HG02610 (cell line): ENCODE results near the gene CRTC3.
A peak's percentile ranks its signal among the peaks of the same experiment; 100 is the strongest.

Experiments used
- ATAC-seq: cut with Tn5 transposase; IDR thresholded peaks from one replicate; pipeline ENCODE4 v1.9.1; 2021; ENCODE audit warnings: mild to moderate bottlenecking, moderate library complexity; ENCODE audit not compliant: unreplicated experiment

CRTC3 gene

DNA sequence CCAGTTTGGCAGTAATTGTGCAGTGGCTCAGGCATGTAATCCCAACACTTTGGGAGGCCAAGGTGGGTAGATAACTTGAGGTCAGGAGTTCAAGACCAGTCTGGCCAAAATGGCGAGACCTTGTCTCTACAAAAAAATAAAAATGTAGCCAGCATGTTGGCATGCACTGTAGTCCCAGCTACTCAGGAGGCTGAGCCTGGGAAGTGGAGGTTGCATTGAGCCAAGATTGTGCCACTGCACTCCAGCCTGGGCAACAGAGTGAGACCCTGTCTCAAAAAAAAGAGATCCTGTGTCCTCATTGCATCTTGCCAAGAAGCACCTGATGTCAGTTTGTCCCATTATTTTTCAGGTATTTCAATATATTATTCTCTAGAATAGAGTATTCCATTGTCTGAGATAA is 61.8 kb downstream of the CRTC3 start:
- no peak for ATAC-seq

DNA sequence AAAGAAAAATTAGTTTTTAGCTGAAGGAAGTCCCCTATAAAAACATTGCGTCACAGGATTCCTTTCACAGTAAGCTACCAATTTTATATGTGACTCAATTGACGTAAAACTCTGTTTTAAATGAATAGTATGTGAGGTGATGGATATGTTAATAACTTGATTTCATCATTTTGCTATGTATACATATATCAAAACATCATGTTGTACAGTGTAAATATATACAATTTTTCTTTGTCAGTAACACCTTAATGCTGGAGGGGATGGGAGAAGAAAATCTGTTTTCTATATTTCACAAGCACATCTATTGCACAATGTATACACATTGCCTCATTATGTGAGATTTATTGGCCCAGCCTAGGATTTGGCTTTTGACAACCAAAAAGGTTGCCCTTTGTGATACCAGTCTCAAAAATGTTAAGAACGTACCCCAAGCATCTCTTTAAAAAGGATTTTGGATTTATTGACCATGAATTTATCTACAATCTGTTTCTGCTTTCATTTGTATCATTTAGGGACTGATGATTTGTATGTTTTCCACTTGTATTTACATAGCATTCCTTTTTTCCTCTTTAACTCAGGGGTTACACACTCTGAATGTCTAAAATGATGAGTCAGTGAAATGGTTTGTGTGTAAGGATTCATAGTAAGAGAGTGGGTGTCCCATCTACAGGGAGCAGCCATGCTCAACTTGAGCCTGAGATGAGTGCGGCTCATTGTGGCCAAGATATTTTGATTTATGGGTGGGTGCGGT is 62.6 kb downstream of the CRTC3 start:
- no peak for ATAC-seq

DNA sequence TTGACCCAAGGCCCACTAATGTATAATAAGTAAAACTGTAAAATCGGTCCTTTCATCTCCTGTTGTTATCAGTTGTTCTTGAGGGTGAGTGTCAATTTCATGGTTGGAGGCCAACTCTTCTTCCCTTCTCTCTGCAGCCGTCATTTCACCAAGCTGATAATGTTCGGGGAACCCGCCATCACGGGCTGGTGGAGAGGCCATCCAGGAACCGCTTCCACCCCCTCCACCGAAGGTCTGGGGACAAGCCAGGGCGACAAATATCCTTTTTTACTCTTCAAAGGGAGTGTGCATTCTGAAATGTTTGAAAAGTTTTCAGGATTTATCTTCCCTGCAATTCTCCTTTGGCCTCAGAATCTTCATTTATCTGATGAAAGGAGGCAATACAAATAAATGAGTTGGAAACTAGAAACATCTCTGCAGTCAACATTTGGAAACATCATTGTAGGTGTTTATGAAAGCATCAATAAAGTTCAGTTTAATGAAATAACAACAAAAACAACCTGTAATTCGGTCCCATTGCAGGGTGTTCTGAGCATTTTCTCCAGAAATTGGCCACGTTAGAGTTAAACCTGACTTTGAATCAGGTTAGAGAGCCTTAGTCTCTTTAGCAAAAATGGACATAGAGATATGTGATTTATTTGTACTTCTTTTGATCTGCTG is 63.9 kb downstream of the CRTC3 start:
- no peak for ATAC-seq

DNA sequence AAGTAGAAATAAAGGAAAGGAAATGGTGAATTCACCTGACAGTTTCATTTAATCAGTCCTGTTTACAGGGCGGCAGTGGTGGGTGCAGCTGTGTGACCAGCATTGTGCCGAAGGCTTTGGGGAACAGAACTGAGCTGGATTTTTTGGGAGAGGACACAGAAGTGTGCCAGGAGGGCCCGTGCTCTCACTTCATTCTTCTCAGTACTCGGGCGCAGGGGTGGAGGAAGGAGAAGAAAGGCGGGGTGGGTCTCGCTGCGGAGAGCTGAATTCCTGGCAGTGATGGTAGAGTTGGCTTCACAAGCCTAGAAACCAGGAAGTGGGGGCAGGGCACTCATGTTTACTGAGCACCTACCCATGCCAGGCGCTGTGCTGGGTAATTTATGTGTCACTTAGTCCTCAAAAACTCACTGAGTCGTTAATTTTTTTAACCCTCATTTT is 64.6 kb downstream of the CRTC3 start:
- ATAC-seq, result no peak

DNA sequence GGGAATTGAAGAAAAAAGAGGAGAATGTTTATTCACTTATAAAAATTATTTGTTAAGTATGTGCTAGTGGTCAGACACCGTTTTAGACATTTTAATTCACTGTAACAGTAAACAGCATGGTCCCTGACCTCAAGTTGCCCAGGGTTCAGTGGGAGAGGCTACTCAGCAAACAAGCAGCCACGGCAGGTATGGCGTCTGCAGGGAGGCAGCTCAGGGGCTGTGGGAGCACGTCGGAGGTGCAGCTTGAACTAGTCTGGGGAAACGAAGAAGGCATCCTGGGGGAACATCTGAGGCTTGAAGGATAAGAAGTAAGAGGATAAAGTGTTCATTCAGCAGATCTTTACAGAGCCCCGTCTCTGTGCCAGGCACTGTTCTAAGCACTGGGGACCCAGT is 66.0 kb downstream of the CRTC3 start:
- peak; percentile 10 for ATAC-seq

DNA sequence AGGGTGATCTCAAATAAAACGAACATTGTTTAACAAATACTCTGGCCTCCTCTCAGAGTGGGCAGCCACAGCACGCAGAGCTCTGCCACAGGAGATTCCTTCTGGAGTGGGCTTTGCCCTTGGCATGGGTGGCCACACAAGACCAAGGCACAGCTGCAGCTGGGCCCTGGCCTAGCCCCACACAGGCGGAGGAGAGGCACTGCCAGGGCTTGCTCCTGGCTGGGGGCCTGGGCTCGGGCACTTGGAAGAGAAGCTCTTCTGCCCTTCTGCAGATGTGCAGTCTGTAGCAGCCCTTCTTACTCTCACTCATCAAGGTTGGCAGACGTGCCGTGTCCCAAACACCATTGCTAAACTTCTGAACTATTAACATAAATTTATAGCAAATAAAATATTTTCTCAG is 67.2 kb downstream of the CRTC3 start:
- no peak for ATAC-seq

DNA sequence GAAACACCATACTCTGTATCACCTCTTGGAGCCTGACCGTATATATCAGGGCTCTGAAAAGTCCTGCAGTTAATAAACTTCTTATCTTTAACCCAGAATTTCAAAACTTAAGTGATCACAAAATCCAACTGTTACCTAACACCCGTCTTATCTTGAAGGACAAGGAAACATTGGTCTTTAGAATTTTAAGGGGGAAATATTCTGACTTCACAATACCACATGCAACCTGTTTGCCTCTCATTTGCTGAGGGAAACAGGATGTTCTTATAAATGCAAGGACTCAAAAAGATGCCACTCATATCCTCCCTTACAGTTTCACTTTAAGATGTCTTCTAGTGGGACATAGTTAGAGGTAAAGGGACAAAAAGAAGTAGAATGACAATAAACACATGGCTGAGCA is 67.9 kb downstream of the CRTC3 start:
- peak; percentile 42 for ATAC-seq

DNA sequence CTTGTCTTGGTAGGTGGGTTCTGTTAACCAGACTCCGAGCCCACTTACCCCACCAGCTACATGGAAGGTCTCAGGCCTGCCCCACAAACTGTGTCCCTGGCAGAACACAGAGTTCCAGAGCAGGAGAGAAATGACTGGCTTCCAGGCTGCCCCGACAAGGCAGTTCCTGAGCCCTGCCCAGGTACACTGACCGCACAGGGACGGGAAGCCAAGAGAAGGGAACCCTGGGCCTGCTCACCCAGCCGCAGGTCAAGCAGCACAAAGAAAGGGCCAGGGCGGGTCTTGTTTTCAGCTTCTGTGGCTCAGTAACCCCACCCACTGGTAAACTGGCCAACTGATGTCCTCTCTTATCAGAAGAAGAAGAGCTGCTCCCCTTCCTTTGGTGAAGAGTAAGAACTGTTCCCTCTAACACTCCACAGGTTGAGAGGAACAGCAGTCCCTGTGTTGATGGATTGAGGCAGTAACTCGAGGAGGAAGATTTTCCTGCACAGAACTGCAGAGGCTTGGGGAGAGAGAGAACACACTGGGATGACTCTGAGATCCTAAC is 68.4 kb downstream of the CRTC3 start:
- ATAC-seq, result peak; percentile 32

DNA sequence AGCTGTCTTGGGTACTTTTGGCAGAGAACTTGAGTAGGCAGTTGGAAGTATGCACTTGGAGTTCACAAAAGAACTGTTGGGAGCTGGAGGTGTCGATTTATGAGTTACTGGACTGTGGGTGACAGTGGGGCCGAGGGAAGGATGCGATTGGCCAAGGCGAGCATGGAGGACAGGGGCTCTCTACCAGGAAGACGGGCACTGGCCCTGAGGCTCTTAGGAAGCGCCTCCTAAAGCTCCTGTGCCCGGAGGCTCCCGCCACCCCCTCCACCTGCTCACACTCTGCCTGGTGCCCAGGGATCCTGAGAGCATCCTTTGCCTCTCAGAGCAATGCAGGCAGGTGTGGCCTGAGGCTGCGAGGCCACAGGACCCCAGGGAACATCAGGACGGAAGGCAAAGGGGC is 69.0 kb downstream of the CRTC3 start:
- ATAC-seq, result no peak

DNA sequence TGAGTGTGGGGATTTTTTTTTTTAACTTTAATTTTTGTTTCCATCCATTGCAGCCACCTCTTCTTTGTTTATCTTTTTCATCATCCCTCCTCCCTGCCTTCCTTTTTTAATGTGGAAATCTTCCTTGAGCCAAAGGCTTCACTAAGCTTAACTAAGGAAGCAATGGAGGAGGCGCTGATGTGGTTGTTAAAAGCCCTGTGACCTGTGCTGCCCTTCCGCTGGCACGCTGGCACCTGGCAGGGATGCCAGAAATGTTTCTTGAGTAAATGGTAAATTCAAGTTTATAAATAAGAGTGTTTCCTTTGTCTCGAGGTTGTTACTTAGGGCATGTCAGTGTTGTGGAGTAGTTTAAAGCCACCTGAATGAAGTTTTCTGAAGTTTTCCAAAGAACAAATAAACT is 69.4 kb downstream of the CRTC3 start:
- no peak for ATAC-seq

DNA sequence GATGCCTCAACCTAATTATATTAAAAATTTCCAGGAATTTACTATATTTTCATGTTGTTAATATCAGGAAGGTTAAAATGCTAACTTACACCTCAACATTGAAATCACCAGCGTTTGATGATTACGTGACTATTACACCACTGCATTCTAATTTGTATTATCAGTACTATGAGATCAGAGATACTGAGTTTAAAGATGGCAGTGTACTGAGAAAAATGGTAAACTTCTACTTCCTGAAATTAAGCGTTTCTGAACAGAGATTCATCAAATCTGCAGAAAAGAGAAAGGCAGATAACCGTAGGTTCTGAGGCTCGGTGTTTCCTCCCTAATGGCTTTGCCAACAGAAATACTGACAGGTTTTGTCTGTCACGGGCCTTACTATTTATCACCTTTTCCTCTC is 69.9 kb downstream of the CRTC3 start:
- no peak for ATAC-seq

DNA sequence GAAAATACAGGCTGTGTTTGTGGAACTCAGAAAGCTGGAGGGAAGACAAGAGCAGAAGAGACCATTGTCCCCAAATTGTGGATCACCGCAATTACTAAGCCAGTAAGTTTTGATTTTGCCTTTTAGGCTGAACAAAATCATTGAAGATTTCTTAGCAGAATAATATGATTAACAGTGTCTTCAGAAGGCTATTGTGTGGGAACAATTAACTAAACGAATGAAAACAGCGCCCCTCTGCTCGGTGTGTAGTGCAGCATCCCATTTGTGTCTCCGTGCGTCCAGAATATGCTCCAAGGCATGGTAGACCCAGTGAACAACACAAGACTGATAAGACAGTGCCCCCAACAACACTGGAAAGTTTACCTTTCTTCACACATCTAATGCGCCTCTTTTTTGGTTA is 71.2 kb downstream of the CRTC3 start:
- no peak for ATAC-seq

DNA sequence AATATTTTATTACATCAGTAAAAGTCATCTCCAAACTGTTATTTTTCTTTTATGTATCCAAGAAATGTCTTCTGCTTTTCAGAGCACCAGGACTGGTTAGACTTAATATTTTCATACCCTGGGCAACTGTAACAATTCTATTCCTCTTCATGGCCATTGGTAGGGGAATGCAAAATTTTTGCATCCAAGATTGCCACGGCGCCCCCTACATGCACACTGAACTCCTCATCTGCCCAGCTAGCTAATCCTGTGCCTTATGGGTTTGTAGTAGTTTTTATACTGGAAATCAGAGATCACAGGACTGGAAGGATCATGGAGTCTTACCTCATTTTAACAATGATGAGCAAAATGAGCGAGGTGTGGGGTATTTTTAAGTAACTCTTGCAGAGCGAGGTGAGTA is 74.2 kb downstream of the CRTC3 start:
- ATAC-seq, result no peak

DNA sequence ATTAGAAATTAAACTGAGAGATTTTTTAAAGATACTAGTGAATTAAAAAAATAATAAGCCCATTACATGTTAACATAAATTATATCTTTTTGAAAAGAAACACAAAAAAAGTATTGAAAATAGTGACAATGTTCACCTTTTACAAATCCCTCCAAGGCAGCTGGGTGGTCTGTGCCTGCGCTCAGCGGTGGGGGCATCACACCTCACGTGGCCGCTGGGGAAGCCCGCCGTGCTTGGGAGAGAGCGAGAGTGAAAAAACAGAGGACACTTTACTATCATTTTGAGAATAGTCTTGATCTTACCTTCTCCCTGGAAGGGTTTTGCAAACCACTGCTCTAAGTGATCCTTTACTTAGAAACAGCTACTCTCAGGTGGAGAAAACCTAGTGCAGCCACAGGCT is 76.9 kb downstream of the CRTC3 start:
- ATAC-seq, result no peak

DNA sequence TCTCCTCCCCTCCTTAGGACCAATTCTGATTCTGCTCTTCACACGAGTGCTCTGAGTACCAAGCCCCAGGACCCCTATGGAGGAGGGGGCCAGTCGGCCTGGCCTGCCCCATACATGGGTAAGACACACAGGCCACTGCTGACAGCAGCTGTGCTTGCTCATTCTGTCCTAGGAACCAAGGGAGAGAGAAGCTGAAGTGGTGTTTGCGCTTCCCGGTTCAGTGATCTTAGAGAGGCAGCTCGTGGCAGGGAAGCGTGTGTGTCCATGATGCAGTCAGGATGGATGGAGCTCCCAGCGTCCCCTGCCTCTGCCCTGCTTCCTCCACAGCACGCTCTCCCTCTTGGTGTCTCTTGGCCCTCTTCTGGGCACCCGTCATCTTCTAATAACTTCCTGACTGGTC is 77.6 kb downstream of the CRTC3 start:
- no peak for ATAC-seq

DNA sequence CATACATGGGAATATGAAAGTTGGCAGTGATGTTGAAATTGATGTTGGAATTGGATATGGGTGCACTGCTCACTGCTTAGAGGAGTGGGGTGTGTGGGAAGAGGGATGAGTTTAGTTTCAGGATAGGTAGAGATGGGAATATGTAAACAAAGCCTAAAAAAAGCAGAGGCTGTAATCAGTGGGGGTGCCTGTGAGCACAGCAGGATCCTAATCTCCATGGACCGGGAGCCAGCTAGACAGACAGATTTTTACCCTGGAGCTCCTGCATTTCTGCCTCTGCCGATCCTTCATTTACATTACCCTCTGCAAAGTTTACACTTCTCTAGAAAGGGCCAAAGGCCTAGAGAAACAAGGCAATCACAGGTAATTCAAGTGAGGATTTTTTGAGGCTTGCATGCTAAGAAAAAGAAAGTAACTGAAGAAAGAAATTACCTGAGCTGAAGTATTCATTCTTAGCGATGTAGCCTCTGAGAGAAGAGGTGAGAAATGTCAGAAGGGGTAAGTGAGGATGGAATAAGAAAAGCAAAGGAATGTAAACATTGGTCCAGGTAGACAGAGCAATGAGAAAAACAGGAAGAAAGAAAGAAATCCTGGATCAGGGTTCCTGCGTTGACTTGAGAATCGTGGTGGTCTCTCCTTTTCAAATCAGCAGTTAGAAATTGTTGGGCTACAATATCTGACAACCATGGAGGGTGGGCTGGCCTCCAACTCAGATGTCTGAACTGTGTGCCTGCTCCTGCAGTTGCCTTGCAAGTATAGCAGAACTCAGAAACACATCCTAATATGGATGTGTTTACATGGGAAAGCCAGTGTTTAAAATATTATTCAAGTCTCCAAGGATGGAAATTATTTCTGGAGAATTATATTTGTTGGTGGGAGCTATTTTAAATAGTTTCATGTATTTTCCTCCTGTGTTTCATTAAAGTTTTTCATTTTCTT is 79.8 kb downstream of the CRTC3 start:
- ATAC-seq, result no peak

DNA sequence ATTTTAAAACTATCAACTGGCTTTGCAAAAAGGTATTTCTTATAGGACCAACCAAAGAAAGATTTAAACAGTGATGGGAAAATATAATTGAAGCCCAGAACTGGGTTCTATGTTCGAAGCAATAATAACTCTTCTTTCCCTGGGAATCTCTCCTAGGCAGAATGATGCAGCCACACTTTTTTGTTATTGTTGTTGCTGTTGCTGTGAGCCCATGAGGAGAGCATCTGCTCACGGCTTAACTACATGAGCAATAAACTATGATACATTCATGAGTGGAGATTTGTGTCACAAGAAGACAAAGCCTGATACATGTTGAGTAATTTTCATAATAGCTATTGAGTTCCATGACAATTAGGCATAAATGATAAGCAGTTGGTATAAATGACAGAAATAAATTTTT is 80.5 kb downstream of the CRTC3 start:
- no peak for ATAC-seq

DNA sequence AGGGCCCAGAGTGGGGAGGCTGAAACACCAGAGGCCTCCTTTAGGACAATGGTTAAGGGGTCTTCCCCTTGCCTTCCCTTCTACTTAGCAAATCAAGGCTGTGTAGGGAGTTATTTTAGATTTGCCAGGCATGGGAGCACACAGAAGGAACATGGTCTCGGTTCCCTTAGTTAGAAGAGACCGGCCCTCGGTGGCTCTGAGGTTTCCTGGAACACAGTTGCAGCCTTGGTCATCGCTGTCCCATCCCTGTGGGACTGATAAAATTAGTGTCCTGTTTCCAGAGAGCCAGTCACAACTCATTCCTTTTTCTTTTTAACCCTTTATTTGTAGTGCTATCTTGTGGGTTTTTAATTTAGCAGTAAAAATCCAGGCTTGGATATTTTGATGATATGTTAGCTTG is 81.4 kb downstream of the CRTC3 start:
- ATAC-seq, result no peak

DNA sequence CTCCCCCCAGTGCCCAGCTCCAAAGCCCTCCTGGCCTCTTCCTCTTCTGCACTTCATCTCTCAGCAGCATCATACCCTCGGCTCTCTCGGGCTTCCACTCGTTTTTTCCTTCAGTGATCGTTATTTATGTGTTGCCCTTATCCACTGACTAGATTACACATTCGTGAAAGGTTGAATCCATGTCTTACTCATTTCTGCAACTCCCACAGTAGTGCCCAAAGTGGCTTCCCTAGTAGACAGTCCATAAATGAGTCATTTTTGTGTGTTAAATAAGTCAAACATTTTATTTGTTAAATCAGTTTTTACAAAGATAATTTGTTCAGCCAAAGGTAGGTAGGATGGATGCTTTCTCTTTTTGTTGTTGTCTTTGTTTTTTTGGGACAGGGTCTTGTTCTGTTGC is 87.4 kb downstream of the CRTC3 start:
- no peak for ATAC-seq

DNA sequence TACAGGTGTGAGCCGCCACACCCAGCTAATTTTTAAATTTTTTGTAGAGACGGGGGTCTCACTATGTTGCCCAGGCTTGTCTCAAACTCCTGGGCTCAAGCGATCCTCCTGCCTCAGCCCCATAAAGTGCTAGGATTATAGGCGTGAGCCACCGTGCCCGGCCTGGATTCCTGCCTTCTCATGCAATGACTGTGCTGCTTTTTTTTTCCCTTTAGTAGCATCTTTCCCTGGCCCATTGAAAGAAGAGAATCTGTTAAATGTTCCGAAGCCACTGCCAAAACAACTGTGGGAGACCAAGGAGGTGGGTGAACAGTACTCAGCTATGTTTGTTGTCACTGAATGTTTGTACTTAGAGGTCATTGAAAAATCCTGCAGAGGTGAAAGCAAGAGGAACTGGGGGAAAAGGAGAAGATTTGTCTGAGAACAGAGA is 88.0 kb downstream of the CRTC3 start:
- ATAC-seq, result no peak
